Coronary artery (tissue), 2 donors: ENCODE measurements around the gene BORCS6.

Experiments
- DNase-seq: peaks from one replicate; pipeline ENCODE4 v3.0.0-alpha.2; 2017; ENCODE audit warnings: low spot score
- H3K27ac ChIP-seq, 2 donors: fragments of 200-600 bp; sonication (generic); one replicate each; pipeline ENCODE4 v1.5.1; 2016 to 2019
- H3K4me3 ChIP-seq: fragments of 200-600 bp; sonication (generic); 2 replicates; pipeline ENCODE4 v1.5.1; 2016; ENCODE audit warnings: mild to moderate bottlenecking, moderate library complexity
- CTCF ChIP-seq: fragments of 200-600 bp; sonication (generic); IDR thresholded peaks from one replicate; pipeline ENCODE4 v1.5.1; 2019; ENCODE audit warnings: antibody characterized with exemption

The BORCS6 gene

GRCh38 chr17:8189711-8190477 lies at the start of gene BORCS6:
TSS of gene BORCS6 (minus strand) at chr17:8190180. CDS start at chr17:8190140, 40 bp downstream.
- TF ChIP-seq CTCF: no peak
- Histone ChIP-seq H3K27ac (peak within 1 kb of the TSS; percentile 96 to 97), H3K4me3 (peak within 1 kb of the TSS; percentile 88)
- peak; percentile 99 for DNase-seq

GRCh38 chr17:8237886-8238285 lies 47.9 kb upstream of the BORCS6 start:
- no peak for DNase-seq
- Histone ChIP-seq H3K4me3 (no peak overlapping the region), H3K27ac (no peak overlapping the region)
- TF ChIP-seq CTCF: no peak

GRCh38 chr17:8237175-8237574 lies 47.2 kb upstream of the BORCS6 start:
- DNase-seq: no peak
- no peak overlapping the region for H3K4me3 ChIP-seq
- TF ChIP-seq CTCF: no peak

DNA sequence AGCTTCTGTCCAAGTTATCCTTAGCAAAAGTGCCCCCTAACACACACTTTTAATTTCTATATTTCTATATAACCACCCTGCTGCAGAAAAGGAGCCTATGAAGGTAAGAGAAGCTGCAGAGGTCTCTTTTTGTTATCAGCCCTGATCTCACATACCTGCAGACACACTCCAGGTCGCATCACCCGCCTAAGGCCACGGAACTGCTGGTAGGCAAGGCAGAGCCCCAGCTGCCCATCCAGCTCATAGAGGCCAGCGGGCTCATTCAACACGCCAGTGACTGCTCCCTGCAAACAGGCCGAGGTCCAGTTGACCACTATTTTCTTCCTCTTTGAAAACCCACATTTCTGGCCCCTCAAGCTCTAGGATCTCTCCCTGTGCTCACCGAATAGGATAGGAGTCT lies 45.7 kb upstream of the BORCS6 start:
- DNase-seq: no peak
- no peak for TF ChIP-seq CTCF
- Histone ChIP-seq H3K4me3 (no peak overlapping the region), H3K27ac (no peak overlapping the region)

More at GRCh38 chr17:8237175-8237574, 47.2 kb upstream of the BORCS6 start:
- no peak overlapping the region for H3K27ac ChIP-seq

- Histone ChIP-seq H3K27ac (no peak overlapping the region), H3K4me3 (no peak overlapping the region)
- no peak for DNase-seq
- TF ChIP-seq CTCF: no peak
Measured at GRCh38 chr17:8234361-8235270, 44.6 kb upstream of the BORCS6 start.

DNA sequence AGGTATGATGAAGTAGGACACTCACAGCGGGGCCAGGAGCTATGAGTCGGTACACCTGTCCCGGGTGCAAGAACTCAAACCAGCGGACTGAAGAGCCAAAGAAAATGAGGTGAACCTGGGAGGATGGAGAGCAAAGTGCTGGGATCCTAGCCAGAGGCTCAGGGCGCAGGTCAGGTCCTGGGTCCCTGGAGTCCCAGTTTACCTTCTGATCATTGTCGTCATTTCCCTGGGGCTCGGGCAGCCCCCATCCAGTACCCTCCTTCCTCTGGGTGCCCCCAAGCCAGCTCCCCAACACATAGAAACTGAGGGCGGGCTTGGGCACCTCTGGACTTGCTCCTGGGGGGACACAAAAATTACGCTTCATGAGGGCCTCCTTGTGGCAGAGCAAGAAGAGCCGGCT lies 41.7 kb upstream of the BORCS6 start:
- DNase-seq: no peak
- Histone ChIP-seq H3K4me3 (no peak overlapping the region), H3K27ac (no peak overlapping the region)
- TF ChIP-seq CTCF: no peak
